Bronchial epithelial cell (primary cell): ENCODE results near the gene AKAP6. TPM values are rescaled to one million over a fixed set of nuclear protein-coding genes. Genes with fewer than 3 reads are reported as not detected.

Experiments
- DNase-seq: peaks from one replicate; pipeline ENCODE4 v3.0.0-alpha.2; 2010; ENCODE audit warnings: low read depth
- FAIRE-seq: peaks from 2 replicates; lab custom pipeline; 2011; peaks lifted over from hg19 to GRCh38; lab: Jason Lieb, UNC
- H3K27me3 ChIP-seq: 2 replicates; pipeline ENCODE4 v1.5.1; 2011; ENCODE audit warnings: low read length; ENCODE audit not compliant: control insufficient read depth, insufficient read depth
- H3K36me3 ChIP-seq: 2 replicates; pipeline ENCODE4 v1.5.1; 2011; ENCODE audit warnings: low read length; ENCODE audit not compliant: control insufficient read depth, insufficient read depth
- H3K4me3 ChIP-seq: 2 replicates; pipeline ENCODE4 v1.5.1; 2011; ENCODE audit warnings: mild to moderate bottlenecking, low read depth, low read length, control low read depth
- total RNA-seq: library from RNA; depleted of rRNA; stranded (reverse); fragments of >200 nt; gene quantifications from 2 replicates; pipeline ENCODE4 v1.2.1, GENCODE V29; 2014
- TF ChIP-seq, protein P1 (sequence below): IDR thresholded peaks from 2 replicates; pipeline ENCODE4 v1.5.1; 2011; ENCODE audit warnings: mild to moderate bottlenecking, moderate library complexity, low read length, control low read depth, inconsistent platforms; ENCODE audit not compliant: insufficient read depth, severe bottlenecking

Gene AKAP6
- total RNA-seq, 1 donor from 2014 or later = 4.2 TPM

DNA sequence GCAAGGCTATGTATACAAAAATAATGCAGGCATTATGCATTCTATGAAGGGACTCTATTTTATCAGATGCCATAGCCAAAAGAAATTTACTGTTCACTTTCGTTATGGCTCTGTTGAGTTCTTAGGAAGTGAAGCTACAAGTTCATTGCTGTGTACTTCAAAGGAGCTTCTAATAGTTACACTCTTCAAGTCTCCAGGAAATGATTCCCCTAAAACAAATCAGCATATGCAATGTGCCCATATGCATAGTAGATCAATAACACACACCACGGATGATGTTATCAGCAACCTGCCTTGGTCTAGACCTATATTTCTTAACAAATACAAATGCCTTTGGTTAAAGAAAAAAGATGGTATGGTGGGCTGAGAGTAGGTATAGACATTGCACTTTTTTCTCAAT lies 83.4 kb downstream of the AKAP6 start:
- FAIRE-seq = no peak

DNA sequence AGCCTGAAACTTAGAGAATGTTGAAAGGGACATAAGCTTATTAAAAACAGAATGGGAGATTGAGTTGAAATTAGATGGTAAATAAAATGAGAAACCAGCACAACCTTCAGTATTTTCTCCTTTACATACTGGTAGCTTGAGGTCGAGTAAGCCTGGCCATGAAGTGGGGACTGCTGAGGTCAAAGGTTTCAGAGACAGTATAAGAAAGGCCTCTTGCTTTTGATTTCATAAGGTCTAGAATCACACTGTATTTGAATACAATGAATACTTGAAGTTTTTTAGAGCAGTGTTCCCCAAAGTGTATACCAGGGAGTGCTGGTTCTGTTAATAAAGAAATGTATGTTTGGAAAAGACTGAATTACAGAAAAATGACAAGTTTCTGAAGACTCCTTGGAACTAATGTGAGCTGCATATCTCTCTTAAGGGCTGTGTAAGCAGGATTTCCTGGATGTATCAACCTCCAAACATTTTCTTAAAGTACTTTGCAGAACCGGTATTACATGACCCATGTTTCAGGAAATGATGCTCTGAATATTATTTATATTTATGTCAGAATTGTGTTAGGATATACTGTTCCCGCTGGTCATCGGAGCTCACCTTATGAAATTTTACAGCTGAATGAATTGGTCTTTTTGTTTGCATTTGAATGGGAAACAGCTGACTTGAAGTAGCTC lies 85.0 kb downstream of the AKAP6 start:
- H3K4me3 ChIP-seq = no peak overlapping the region
- TF ChIP-seq, protein P1, sequence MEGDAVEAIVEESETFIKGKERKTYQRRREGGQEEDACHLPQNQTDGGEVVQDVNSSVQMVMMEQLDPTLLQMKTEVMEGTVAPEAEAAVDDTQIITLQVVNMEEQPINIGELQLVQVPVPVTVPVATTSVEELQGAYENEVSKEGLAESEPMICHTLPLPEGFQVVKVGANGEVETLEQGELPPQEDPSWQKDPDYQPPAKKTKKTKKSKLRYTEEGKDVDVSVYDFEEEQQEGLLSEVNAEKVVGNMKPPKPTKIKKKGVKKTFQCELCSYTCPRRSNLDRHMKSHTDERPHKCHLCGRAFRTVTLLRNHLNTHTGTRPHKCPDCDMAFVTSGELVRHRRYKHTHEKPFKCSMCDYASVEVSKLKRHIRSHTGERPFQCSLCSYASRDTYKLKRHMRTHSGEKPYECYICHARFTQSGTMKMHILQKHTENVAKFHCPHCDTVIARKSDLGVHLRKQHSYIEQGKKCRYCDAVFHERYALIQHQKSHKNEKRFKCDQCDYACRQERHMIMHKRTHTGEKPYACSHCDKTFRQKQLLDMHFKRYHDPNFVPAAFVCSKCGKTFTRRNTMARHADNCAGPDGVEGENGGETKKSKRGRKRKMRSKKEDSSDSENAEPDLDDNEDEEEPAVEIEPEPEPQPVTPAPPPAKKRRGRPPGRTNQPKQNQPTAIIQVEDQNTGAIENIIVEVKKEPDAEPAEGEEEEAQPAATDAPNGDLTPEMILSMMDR = no peak
- H3K36me3 ChIP-seq = no peaks in the 10 kb centered on the region
- FAIRE-seq = no peak
- no peaks in the 10 kb centered on the region for H3K27me3 ChIP-seq
- peak; percentile 84 for DNase-seq

More for the DNA sequence above, 83.4 kb downstream of the AKAP6 start:
- Histone ChIP-seq H3K27me3 (no peaks in the 10 kb centered on the region), H3K4me3 (no peak overlapping the region), H3K36me3 (no peaks in the 10 kb centered on the region)
- no peak for DNase-seq
- TF ChIP-seq, protein P1 = no peak

DNA sequence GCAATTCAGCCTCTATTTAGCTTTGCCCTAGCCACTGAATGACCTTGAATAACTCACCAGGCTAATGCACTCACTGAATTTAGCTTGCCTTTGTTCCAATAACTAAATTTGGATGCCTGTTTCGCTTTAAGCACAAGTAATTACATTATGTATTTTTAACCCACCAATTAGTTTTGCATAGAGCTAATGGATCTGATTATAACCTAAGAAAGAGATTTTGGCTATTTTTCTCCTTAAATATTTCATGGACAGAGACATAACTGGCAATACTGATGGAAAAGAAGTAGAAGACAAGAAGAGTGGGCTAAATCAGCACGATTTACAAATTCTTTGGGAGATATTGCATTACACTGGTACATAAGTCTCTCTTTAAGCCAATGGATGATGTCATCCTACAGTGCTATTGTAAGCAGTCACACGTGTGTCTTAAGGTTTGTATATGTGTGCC lies 85.7 kb downstream of the AKAP6 start:
- DNase-seq (peak; percentile 68), FAIRE-seq (no peak)
- TF ChIP-seq, protein P1 = no peak
- Histone ChIP-seq H3K27me3 (no peaks in the 10 kb centered on the region), H3K36me3 (no peaks in the 10 kb centered on the region), H3K4me3 (no peak overlapping the region)

DNA sequence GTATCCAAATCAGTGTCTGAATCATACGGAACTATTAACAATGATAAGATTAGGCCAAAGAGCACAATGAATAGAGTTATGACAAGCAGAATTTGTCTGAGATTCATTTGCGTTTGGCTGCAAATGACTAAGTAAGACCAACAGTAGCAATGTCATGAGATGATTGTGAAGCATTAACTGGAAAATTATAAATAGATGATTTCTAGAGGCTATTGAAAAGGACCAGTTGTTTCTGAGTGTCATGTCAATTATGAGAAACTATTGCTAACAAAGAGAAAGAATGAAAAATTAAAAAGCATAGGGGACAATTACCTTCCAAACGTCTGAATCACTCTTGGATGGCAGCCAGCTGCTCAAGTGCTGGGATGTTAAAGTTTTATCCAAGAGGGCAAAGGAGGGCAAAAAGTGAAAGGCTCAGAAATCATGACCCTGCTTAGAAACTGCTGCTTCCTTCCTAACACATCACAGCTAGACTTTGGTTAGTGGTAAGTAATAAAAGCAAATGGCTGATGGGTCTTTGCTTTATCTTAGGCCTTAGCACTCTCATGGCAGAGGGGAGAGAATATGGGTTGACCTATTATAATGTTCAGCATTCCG lies 89.0 kb downstream of the AKAP6 start:
- DNase-seq (peak; percentile 85), FAIRE-seq (no peak)
- TF ChIP-seq, protein P1 = no peak
- Histone ChIP-seq H3K36me3 (no peaks in the 10 kb centered on the region), H3K4me3 (no peak overlapping the region), H3K27me3 (no peaks in the 10 kb centered on the region)

DNA sequence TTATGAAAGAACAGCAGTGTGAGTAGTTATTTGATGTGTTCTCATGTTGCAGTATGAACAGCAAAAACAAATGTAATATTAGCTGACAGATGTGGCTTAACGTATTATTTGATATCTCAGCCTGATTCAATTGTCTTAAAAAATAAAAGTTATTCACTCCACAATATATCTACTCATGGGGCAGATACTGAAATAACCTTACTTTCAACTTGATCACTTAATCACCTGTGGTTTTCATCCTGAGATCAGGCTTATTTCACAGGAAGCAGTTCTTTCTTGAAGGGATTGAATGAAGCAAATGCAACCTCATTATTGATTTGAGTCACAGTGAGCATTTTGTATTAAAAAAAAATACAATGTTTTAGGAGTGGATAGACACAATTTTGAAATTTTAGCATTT lies 90.3 kb downstream of the AKAP6 start:
- no peak overlapping the region for H3K4me3 ChIP-seq
- no peaks in the 10 kb centered on the region for H3K27me3 ChIP-seq
- H3K36me3 ChIP-seq = no peaks in the 10 kb centered on the region
- TF ChIP-seq, protein P1 = no peak
- no peak for FAIRE-seq
- DNase-seq = no peak
